ENCODE results near the gene AHNAK2.
"Not testable (repeated sequence)": the region's sequence is repeated elsewhere in the genome, so short reads cannot be mapped to it uniquely, and the experiment has no call there.

Gene AHNAK2

GRCh38 chr14:104895207-104895785, 82.9 kb downstream of the AHNAK2 start:
- no peak for DNase-seq

- DNase-seq = no peak
These were observed 83.6 kb downstream of the AHNAK2 start for GRCh38 chr14:104894331-104895206.

GRCh38 chr14:104893435-104894207, 84.6 kb downstream of the AHNAK2 start:
- DNase-seq = no peak

GRCh38 chr14:104892531-104893434, 85.4 kb downstream of the AHNAK2 start:
- no peak for DNase-seq

GRCh38 chr14:104891664-104892530, 86.3 kb downstream of the AHNAK2 start:
- DNase-seq = no peak

- DNase-seq = no peak
These were observed 87.0 kb downstream of the AHNAK2 start for GRCh38 chr14:104891121-104891551.

GRCh38 chr14:104890292-104890691, 87.9 kb downstream of the AHNAK2 start:
- not testable (repeated sequence) for DNase-seq

- DNase-seq = no peak
These were observed 88.8 kb downstream of the AHNAK2 start for GRCh38 chr14:104889375-104889757.

- no peak for DNase-seq
These were observed 89.4 kb downstream of the AHNAK2 start for GRCh38 chr14:104888489-104889374.

- DNase-seq = no peak
These were observed 90.3 kb downstream of the AHNAK2 start for GRCh38 chr14:104887623-104888488.

Data from NCI-H510A (cell line).